AG04450 (cell line): ENCODE results near the gene GLE1. TPM values are rescaled to one million over a fixed set of nuclear protein-coding genes. Genes with fewer than 3 reads are reported as not detected.

Experiments
- CTCF ChIA-PET: fragments of 300-600, 350-600 bp; formaldehyde crosslinking; extraction: SDS; loops from one replicate; lab custom pipeline; 2022; ENCODE audit warnings: antibody characterized with exemption, inconsistent platforms; lab: Charles Lee
- POLR2A ChIA-PET: fragments of 350-600 bp; formaldehyde crosslinking; extraction: SDS; loops from one replicate; lab custom pipeline; 2021; ENCODE audit warnings: antibody characterized with exemption, inconsistent platforms; lab: Yijun Ruan, JAX
- DNase-seq: peaks from one replicate; pipeline ENCODE4 v3.0.0-alpha.2; 2011; ENCODE audit warnings: low read depth, low spot score
- H3K27ac ChIP-seq: one replicate; pipeline ENCODE4 v1.5.1; 2012; ENCODE audit warnings: low read depth, low read length, control low read depth
- H3K27me3 ChIP-seq: one replicate; pipeline ENCODE4 v1.6.0; 2012; ENCODE audit warnings: low read length; ENCODE audit not compliant: control insufficient read depth, insufficient read depth
- H3K4me3 ChIP-seq: 2 replicates; pipeline ENCODE4 v1.5.1; 2011; ENCODE audit warnings: mild to moderate bottlenecking, low read depth, low read length, control low read depth
- H3K9me3 ChIP-seq: 2 replicates; pipeline ENCODE4 v1.5.1; 2012; ENCODE audit warnings: low read length; ENCODE audit not compliant: control insufficient read depth, insufficient read depth
- polyA plus RNA-seq: library from polyadenylated mRNA; depleted of rRNA; stranded (reverse); fragments of >200 nt; gene quantifications from 2 replicates; pipeline ENCODE4 v1.2.3, GENCODE V29; 2011
- TF ChIP-seq, protein P1 (sequence below): IDR thresholded peaks from 2 replicates; pipeline ENCODE4 v1.5.1; 2011; ENCODE audit warnings: low read depth, low read length, control low read depth, inconsistent platforms

The GLE1 gene
- polyA plus RNA-seq, 1 experiment: 27.3 TPM

DNA sequence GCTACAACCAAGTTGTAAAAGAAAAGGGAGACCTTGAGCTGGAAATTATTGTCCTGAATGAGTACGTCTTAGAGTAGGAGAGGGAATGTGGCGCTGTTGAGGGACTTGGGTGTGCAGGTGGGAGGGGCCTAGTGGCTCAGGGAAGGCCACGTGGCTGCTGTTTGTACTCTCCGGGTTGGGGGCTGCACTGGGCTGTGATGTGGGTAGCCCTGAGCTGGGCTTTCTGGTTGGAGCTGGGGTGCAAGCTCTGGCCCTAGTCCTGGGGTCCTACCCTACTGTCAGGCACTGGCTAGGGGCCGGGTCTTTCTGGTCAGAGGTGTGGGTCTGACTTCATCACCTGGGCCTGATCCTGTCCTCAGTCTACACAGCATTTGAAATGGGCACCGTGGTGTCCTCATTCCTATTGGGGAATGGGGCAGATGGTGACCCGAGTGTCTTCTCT, 19.1 kb upstream of the GLE1 start:
- Histone ChIP-seq H3K9me3 (no peaks in the 10 kb centered on the region), H3K27me3 (no peaks in the 10 kb centered on the region), H3K4me3 (no peak overlapping the region), H3K27ac (no peak overlapping the region)
- ChIA-PET POLR2A (no interaction called here), CTCF (interaction anchor here (1.1 kb wide), 1 partner anchor 47 kb away, joined by 3 read pairs; no protein-coding TSS in a partner anchor)
- TF ChIP-seq, protein P1, sequence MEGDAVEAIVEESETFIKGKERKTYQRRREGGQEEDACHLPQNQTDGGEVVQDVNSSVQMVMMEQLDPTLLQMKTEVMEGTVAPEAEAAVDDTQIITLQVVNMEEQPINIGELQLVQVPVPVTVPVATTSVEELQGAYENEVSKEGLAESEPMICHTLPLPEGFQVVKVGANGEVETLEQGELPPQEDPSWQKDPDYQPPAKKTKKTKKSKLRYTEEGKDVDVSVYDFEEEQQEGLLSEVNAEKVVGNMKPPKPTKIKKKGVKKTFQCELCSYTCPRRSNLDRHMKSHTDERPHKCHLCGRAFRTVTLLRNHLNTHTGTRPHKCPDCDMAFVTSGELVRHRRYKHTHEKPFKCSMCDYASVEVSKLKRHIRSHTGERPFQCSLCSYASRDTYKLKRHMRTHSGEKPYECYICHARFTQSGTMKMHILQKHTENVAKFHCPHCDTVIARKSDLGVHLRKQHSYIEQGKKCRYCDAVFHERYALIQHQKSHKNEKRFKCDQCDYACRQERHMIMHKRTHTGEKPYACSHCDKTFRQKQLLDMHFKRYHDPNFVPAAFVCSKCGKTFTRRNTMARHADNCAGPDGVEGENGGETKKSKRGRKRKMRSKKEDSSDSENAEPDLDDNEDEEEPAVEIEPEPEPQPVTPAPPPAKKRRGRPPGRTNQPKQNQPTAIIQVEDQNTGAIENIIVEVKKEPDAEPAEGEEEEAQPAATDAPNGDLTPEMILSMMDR: no peak
- no peak for DNase-seq

DNA sequence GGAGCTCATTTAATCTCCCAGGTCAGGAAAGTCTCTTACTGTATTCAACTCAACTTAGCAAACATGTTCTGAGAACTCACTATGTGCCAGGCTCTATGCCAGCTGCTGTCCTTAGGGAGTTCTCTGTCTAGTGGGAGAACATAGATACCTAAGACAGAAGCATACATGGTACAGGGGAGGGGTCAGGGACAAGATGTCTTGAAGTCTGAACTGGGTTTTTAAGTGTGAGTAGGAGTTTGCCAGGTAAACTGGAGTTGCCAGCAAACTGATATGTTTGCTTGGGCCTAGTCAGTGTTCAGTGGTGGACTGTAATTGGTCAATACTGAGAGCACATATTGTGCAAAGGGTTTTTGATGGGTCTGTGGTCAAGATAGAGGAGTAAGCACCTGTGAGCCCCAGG, 18.3 kb upstream of the GLE1 start:
- H3K9me3 ChIP-seq: no peaks in the 10 kb centered on the region
- TF ChIP-seq, protein P1: no peak
- CTCF ChIA-PET: interaction anchor here (1.1 kb wide), 1 partner anchor 48 kb away, joined by 3 read pairs; no protein-coding TSS in a partner anchor
- no peak for DNase-seq
- H3K4me3 ChIP-seq: no peak overlapping the region
- POLR2A ChIA-PET: no interaction called here
- no peaks in the 10 kb centered on the region for H3K27me3 ChIP-seq
- H3K27ac ChIP-seq: no peak overlapping the region

DNA sequence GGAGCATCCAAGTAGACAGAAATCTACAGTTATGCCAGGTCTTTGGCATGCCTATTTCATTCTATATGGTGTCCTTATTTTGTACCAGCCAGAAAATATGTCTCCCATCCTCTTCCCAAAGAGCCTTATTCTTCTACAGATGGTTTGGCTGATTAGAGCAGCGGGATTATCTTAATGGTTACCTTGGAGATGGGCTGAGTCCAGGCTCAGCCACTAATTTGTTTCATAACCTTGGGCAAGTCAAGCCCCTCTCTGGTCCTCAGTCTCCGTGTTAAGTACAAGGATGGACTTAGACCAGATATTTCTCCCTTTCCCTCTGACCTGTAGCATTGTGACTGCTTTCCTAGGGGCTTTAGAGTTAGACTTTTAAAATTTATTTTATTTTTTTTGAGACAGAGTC, 11.1 kb upstream of the GLE1 start:
- no peak overlapping the region for H3K4me3 ChIP-seq
- H3K27ac ChIP-seq: no peak overlapping the region
- DNase-seq: no peak
- ChIA-PET POLR2A (no interaction called here), CTCF (no interaction called here)
- H3K9me3 ChIP-seq: no peaks in the 10 kb centered on the region
- TF ChIP-seq, protein P1: no peak
- H3K27me3 ChIP-seq: no peaks in the 10 kb centered on the region

DNA sequence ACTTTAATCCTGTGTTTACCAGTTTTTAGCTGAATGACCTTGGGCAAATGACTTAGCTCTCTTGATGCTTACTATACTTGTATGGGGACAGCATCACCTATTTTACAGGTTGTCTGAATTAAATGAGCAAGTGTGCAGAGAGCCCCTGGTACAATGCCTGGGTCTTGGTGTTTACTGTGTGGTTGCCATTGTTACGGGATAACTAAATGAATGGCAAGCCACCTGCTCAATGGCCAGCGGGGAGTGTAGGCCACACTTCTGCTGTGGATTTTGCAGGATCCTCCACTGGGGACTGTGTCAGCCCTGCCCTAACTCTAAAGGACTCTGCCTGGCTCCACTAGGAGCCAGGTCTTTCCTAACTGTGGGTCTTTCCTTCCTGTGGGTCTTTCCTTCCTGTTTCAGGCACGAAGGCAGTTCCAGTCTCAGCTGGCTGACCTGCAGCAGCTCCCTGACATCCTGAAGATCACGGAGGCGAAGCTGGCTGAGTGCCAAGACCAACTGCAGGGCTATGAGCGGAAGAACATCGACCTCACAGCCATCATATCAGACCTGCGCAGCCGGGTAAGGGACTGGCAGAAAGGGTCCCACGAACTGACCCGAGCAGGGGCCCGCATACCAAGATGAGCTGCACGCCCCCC, 10.3 kb upstream of the GLE1 start:
- Histone ChIP-seq H3K9me3 (no peaks in the 10 kb centered on the region), H3K27me3 (no peaks in the 10 kb centered on the region), H3K4me3 (no peak overlapping the region), H3K27ac (no peak overlapping the region)
- no peak for DNase-seq
- CTCF ChIA-PET: no interaction called here
- POLR2A ChIA-PET: no interaction called here
- TF ChIP-seq, protein P1: no peak

DNA sequence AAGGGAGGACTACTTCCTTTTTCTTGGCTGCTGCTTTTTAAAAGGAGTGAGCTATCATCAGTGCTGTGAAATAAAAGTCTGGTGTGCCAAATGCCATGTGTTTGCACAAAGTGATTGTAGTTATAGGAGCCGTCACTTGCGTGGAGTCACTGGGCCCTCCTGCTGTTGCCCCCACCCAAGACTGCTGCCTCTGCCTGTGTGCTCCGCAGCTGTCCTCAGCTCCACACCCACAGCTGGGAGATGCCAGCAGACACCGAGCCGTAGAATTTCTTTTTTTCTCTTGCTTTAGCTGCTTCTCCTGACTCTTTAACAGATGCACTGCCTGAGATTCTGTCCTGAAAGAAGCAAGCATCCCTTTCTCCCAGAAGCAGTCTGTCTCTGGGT, 9.8 kb upstream of the GLE1 start:
- Histone ChIP-seq H3K4me3 (no peak overlapping the region), H3K9me3 (no peaks in the 10 kb centered on the region), H3K27me3 (no peaks in the 10 kb centered on the region), H3K27ac (no peak overlapping the region)
- TF ChIP-seq, protein P1: no peak
- DNase-seq: no peak
- CTCF ChIA-PET: no interaction called here
- POLR2A ChIA-PET: no interaction called here
